RCC 7860 (cell line): Measurements from ENCODE around the gene TMEM256.
A peak's percentile ranks its signal among the peaks of the same experiment; 100 is the strongest.

Experiments used
- DNase-seq: peaks from one replicate; pipeline ENCODE4 v3.0.0-alpha.2; 2015; ENCODE audit warnings: low spot score
- FAIRE-seq: peaks from 2 replicates; lab custom pipeline; 2012; peaks lifted over from hg19 to GRCh38; lab: Jason Lieb, UNC

Gene TMEM256

DNA sequence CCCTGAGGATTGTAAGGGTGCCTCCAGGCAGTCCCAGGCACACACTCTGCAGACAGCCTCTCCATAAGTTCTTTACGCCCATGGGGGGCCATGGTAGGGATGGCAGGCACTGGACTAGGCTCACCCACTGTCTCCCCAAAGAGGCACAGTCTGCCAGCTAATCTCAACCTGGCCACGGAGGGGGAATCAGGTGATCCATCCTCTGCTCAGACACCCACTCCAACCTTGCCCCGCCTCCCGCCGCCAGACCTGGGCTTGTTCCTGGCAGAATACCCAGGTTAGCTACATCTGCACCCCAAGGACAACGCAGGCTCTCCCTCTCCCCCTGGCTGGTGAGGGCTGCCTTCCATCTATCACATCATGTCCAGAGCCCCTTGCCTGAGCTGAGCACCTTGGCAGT is 5.0 kb upstream of the TMEM256 start:
- FAIRE-seq = no peak
- DNase-seq = no peak

DNA sequence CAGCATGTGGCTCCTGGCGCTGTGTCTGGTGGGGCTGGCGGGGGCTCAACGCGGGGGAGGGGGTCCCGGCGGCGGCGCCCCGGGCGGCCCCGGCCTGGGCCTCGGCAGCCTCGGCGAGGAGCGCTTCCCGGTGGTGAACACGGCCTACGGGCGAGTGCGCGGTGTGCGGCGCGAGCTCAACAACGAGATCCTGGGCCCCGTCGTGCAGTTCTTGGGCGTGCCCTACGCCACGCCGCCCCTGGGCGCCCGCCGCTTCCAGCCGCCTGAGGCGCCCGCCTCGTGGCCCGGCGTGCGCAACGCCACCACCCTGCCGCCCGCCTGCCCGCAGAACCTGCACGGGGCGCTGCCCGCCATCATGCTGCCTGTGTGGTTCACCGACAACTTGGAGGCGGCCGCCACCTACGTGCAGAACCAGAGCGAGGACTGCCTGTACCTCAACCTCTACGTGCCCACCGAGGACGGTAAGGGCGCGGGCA is 4.4 kb upstream of the TMEM256 start:
- FAIRE-seq = no peak
- no peak for DNase-seq

DNA sequence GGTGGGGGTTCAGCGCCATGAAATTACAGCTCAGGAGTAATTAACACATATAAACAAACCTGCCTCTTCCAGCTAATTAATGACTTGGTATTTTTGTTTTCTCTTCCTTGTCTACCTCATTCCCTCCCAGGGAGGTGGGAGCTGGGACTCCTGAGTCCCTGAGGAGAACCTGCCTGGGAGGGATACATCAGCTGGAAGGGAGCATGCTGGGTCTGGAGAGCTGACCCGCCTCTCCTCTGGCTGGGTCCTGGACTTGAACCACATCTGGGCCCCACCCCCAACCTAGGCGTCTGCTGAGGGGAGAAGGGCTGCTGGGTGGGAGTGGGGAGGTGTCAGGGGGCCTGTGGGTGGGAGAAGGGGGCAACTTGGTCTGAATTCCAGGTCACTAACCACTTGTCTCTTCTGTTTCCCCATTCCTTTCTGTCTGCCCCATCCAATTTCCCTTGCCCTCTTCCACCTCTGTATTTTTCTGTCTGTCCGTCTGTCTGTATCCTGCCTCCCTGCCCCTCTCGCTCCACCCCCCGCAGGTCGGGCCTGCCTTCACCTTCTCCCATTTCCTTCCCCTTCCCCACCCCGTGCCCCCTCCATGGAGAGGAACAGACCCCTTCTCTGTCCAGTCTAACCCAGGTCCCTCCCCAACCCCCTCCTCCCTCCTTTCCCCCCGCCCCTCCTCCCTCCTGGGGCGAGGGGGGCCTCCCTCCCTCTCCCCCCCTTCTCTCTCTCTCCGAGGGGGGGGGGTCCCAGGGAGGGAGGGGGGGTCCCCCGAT is 3.8 kb upstream of the TMEM256 start, which contains the start of gene NLGN2:
Gene NLGN2, plus strand, starts transcription at position 361 of the 767 bp plus-strand sequence. CDS start 411 bp downstream, outside the sequence.
- FAIRE-seq = no peak

DNA sequence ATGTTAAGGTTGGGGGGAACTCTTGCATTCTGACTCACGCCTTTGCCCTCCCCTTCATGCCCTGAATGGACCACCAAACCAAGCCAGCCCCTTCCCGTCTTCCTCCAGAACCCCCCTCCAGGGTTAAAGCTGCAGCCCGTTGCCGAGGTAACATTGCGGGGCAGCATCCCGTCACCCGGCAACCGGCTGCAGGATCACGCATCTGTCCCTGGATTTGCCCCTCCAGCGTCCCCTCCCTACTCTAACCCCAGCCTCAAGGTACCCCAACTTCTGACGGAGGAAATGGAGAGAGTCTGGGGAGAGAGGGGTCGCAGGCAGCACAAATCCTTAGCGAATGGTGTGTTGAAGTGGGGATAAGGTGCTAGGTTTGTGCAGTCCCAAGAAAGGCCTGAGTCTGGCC is 3.2 kb upstream of the TMEM256 start:
- DNase-seq = no peak

More for the DNA sequence above, 3.8 kb upstream of the TMEM256 start, which contains the start of gene NLGN2:
- DNase-seq = no peak

DNA sequence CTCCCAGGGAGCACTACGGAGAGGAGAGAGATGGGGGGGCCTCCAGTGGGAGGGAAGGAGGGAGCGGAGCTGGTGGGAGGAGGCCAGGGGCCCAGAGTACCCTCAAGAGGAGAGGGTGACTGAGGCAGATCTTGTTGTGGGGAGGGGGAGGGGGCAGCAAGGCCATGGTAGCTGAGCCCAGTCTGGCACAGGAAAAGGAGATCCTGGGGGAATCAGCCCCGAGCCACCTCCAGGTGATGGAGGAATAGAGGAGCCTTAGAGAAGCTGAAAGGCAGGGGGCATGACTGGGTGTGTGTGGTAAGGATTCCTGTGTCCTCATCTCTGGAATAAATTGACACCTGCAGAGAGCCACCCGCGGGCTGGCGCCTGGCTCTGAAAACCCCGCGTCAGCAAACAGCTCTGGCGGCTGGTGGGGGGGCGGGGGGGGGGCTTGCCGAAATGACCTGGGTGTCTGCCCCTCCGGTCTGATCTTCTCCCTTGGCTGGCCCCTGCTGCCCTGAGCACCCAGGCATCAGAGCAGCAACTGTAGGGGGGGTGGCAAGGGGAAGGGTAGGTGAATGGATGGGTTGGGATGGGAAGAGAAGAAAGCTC is 2.4 kb upstream of the TMEM256 start:
- no peak for DNase-seq
- no peak for FAIRE-seq

More for the DNA sequence above, 3.2 kb upstream of the TMEM256 start:
- no peak for FAIRE-seq

DNA sequence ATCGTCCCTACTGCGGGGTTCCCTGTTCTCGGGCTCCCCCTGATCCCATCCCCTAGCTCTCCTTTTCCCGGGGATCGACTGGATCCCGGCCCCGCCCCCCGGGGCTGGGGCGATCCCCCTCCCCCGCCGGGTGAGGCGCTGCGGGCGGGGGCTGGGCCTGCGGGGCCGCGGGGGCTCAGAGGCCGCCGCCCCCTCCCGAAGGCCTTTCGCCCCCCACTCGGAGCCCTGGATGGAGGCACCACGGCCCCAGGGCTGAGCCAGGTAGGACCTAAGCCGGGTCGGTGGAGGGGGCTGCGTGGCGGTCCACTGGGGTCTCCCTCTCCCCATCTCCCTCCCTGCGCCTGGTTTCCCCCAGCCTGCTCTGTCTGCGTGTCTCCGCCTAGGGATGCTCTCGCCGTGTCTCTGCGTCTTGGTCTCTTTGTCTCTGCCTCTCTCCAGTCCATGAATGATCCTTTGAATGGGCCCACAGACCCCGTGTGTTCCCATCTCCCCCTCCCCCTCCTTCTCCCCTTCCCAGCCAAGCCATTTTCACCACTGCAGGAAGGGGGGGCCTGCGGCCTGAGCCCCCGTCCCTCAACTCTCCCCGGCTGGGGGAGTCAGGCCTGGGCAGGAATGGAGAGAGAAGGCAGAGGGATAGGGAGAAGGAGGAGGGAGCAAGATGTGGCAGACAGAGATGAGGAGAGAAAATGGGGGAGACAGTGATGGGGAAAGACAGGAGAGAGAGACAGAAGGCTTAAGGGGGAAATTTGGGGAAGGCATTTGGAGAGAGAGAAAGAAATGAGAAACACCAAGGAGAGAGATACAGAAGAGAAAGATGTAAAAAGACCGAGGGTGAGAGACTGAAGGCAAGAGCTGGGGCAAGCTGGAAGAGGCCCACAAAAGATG is 1.7 kb upstream of the TMEM256 start:
- no peak for FAIRE-seq
- no peak for DNase-seq

DNA sequence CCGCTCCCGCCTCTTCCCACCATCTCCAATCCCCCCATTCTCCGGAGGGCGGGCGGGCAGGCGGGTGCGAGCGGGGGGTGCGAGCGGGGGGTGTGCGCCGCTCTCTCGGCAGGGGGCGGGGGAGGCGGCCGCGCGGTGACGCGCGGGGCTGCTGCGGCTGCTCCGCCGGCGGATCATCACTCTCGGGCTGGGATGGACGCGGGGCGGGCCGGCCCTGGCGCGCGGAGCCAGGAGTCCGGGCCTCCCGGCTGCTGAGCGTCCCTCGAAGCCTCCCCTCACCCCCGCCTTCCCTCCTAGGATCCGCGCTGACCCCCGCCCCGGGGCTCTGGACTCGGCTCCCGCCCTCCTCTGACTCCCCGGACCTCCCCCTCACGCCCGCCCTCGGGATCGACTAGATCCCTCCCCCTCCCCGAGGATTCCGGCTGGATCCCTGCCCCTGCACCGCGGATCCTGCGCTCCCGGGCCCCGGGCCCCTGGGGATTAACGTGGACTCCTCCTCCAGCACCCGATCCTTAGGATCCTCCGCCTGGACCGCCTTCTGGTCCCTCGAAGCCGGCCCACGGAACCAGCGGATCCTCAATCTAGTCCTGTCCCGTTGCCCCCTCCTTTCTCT is 946 bp upstream of the TMEM256 start:
- FAIRE-seq (no peak), DNase-seq (no peak)

DNA sequence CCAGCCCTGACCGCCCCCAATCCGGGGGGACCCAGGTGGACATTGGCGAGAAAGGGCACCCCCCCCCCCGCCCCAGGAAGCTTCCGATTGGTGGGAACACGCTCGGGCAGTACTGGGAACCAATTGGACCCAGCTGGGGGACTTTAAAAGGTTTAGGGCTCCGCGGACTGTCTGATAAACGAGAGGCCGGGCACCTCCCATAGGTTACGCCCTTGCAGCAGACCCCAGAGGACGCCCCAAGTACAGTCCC is 245 bp downstream of the TMEM256 start:
- FAIRE-seq (no peak), DNase-seq (no peak)

DNA sequence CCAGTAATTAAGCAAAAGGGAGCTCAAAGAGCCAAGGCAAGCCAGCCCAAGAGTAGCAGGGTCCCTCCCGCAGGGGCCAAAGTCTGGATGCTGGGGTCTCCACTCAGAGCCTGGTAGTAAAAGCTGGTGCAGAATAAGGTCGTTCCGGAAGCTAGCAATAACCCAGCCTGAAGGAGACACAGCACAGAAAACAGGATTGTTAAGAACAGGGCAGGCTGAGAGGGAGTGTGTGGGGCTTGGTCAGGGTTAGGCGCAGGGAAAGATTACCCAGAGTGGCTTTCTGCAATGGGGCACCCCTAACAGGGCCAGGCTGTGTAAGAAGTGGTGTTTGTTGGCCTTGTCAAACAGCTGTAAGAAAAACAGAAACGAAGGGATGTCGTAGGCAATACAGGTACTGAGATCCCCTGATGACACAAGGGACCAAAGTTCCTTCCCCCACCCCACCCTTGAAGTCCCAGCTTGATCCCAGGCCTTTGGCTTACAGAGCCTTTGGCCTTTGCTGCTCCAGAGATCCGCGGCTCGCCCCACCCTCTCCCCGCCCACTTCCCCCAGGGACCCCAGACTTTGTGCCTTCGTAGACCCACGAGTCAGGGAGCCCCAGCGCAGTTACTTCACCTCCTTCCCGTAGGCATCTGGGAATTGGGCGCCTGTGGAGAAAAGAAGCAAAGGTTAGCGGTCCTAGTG is 712 bp downstream of the TMEM256 start:
- DNase-seq (no peak), FAIRE-seq (no peak)

DNA sequence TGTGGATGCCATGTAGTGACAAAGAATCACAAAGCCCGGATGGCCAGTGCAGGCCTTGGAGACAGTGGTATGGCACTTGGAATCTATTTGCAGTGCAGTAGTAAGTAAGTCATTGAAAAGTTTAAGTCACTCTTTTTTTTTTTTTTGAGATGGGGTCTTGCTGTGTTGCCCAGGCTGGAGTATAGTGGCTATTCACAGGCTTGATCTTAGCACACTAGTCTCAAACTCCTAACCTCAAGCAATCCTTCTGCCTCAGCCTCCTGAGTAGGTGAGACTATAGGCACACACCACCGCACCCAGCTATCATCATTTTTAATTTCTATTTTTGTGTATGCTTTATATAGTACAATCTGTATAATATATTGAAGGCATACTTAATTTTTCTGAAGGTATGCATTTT is 5.3 kb downstream of the TMEM256 start:
- FAIRE-seq = no peak
- no peak for DNase-seq

DNA sequence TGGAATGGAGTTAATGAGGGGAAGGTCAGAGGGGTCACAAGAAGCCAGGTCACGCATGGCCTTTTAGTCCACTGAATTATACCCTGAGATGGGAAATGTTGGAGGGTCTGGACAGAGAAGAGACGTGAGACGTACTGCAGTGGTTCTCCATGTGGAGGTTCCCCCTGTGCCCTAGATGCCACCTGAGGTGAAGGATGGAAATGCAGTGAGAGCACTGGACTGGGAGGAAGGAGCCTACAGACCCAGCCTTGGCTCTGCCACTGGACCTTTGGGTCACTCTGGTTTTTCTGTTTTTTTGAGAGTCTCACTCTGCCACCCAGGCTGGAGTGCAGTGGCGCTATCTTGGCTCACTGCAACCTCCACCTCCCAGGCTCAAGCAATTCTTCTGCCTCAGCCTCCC is 7.8 kb downstream of the TMEM256 start:
- DNase-seq (no peak), FAIRE-seq (no peak)

DNA sequence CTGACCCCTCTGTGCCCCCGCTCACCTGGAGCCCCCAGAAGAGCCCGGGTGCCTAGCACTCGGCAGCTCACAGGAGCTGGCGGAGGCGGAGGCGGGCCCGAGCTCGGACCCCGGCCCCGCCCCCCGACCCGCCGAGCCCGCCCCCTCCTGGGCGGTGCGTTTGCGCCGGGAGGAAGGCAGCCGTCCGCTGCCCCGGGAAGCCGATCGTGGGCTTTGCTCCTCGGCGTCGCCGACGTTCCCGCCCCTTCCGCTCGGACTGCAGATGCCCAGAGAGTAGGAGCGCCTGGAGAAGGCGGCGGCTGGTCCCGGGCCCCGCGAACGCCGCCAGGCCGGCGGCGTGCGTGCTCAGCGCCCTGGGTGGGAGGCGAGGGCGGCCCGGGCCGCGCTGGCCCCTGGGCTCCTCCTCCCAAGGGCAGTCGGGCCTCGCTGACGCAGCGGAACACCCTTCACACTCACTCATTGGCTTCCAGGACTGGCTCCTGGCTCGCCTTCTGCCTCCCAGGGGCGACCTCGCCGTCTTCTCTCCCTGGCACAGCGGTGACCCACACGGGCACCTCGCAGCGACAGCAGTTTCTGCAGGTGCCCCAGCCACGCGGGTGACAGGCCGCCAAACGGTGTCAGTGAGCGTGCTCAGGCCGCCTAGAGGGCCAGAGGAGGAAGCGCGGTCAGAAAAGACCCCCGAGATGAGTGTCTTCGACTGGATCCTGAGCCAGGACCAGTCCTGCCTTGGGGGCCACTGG is 9.3 kb downstream of the TMEM256 start, which contains the start of gene PLSCR3:
Gene PLSCR3, minus strand, starts transcription at position 74 of the 740 bp plus-strand sequence. CDS start 415 bp downstream, outside the sequence.
- DNase-seq (peak; percentile 74), FAIRE-seq (no peak)

DNA sequence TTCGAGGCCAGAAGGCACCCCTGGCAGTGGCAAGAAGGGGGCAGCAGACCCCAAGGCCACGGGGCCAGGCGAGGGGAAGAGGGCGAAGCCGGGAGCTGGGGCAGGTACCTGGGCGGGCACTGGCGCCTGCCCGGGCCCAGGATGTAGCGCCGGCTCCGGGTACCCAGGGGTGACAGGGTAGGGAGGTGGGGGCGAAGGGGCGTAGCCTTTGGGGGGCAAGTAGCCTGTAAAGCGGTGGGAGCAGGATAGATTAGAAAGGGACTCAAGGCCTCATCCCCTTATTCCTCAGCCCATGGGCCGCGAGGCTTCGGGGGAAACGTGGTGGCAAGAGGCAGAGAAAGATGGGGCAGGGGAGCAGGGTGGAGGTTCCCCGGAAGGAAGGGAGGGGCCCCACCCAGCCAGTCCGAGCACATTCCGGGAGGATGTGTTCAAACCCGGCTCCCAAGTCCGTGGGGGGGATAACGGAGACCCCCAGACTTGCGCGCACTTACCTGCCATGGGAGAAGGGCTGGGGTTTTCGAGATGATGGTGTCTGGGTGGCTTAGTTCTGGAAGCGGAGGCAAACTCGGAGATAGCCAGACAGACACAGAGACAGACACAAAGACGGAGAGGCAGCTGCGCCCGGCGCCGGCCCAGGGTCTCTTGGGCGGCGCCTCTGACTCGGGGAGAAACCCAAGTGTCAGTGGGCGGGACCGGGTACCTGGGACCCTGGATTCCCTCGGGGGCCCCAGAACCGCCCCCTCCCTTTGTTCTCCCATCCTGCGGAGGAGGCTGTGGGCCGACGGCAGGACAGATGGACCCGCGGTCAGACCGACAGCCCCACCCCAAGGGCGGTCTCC is 10.1 kb downstream of the TMEM256 start:
- FAIRE-seq = no peak
- DNase-seq = no peak

DNA sequence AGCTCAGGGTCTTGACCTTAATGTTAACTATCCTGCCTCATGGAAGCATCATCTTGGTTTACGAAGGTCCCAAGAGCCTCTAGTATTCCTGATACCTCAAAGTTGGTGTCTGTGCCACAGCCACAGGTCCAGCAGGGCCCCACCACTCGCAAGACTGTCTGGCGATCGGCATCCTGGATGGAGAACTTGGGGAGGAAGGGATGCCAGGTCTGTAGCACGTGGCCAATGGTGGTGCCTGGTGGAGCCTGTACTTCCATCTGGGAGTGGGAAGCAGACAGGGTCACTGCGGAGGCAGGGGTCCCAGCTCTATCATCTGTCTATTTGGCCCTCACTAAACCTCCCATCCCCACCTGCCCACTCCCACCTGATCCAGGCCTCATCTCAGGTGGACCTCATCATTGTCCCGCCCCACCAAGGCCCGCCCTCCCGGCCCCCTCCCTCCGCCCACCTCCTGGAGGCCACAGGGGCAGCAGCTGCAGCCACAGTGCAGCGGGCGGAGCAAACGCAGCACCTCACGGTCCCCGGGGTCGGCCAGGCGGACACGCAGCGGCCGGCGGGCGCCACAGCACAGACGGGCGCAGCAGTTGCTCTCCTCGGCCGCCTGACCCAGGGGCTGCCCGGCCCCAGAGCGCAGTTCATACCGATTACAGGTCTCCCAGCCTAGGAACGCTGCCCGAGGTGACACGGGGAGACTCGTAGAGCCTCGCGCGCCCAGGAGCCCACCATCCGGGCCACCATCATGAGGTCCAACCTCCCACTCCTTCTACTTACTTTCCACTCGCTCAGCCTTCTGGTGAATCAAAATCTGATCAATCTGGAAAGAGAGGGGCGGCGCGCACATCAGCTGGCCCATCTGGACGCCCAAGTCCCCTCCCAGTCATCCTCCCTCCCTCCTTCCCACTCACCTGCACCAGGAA is 10.9 kb downstream of the TMEM256 start:
- FAIRE-seq = no peak

DNA sequence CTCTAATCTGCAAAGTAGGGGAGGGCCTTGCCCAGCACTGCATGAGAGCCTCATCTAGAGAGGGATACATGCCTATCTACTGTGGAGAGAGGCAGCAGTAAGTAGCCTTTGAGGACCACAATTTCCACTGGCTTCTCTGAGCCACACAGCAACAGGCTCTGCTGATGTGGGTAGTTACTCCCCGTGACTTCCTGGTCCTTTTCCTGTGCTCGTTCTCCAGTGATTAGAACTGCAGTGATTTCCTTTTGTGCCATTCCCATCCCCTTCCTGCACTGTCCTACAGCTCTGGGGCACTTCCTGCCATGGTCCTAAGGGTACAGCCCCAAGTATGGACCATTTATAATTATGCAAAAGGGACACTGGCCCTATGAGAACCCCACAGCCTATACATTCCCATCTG is 12.6 kb downstream of the TMEM256 start:
- DNase-seq (no peak), FAIRE-seq (no peak)

More for the DNA sequence above, 10.9 kb downstream of the TMEM256 start:
- DNase-seq = no peak

DNA sequence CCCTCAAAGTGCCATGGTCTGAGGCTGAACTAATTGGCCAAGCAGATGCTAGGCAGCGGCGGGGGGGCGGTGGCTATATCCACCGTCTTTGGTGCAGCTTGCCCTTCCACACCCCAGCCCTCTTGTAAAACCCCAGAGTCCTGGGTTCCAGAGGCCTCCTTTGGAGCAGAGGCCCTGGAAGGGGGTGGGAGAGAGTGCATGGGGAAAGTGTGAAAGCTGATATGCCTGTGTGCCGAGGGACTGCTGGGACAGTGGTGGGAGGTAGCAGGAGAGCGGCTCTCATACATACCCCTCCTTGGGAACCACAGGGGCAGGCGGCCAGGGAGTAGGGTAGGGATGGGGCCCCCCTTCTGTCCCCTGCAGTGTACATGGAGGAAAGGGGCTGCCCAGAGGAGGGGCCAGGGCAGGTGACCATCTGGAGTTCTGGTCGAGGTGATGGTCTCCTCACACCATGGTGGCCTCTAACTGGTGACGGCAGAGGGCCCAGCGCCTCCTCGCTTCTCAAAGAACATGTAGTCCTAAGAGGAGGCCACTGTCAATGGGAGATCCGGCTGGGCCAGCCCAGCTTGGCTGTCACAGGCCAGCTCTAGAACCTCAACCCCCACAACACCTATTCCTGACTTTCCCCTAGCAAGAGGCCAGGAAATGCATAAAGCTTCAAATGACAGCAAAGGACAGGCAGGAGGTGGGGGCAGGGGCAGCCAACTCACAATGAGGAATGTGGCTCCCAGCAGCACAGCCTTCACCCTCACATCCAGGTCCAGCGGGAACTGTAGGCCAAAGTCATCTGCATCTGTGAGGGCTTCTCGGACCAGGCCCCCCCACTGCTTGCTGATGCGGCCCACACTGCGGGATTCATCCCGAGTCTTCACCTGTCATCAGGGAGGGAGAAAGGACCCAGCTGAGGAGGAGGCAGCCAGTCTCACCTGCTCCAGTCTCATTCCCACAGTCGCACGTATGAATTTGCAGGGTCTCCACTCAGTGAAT is 13.7 kb downstream of the TMEM256 start:
- DNase-seq (no peak), FAIRE-seq (no peak)

DNA sequence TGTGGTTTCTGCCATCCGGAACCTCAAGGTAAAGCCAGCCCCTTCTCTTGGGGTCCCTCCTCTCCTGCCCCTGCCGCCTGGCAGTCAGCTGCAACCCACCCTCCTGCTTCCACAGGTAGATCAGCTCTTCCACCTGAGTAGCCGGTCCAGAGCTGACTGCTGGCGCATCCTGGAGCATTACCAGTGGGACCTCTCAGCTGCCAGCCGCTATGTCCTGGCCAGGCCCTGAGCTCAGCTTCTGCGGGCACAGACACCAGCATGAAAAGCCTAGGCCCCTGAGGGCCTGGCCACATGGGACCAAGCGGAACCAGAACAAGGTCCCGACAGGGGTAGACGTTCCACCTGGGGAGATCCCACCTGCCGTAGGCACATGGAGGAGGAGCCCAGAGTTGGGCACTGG is 15.0 kb downstream of the TMEM256 start:
- DNase-seq = no peak
- no peak for FAIRE-seq
